NCI-H1092 (cell line): ENCODE data around the gene XXYLT1.
"Not testable (repeated sequence)": the region's sequence is repeated elsewhere in the genome, so short reads cannot be mapped to it uniquely, and the experiment has no call there.

Experiments
- DNase-seq: peaks from one replicate; lab custom pipeline; 2025; lab: John Stamatoyannopoulos, UW

Gene XXYLT1

DNA sequence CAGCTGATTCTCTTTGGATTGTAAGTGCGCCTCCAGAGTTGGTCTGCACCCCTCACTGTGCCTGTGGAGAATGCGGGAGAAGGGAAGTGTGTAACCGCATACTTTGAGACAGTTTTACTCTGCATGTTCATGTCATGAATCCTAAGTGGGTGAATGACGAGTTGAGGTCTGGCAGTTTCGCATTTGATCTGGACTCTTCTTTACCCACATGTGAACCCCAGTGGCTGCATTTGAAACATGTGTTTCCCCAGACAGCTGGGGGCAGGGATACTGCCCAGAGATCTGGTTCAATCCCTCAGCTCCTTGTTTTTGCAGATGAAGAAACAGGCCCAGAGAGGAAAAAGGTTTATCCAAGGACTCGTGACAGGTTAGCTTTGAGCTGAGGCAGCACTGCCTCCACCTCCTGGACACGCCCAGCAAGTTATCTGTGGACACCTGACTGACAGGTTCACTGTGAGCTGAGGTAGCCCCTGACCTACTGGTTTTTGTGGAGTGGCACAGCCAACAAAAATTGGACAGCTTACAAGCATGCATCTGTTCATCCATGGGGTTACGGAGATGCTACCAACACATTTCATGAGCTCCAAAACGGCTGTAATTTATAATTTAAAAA, 207.3 kb downstream of the XXYLT1 start:
- DNase-seq = no peak

- no peak for DNase-seq
These were observed 208.0 kb downstream of the XXYLT1 start for GRCh38 chr3:195062866-195063540.

GRCh38 chr3:195061756-195062655, 209.0 kb downstream of the XXYLT1 start:
- DNase-seq = no peak

DNA sequence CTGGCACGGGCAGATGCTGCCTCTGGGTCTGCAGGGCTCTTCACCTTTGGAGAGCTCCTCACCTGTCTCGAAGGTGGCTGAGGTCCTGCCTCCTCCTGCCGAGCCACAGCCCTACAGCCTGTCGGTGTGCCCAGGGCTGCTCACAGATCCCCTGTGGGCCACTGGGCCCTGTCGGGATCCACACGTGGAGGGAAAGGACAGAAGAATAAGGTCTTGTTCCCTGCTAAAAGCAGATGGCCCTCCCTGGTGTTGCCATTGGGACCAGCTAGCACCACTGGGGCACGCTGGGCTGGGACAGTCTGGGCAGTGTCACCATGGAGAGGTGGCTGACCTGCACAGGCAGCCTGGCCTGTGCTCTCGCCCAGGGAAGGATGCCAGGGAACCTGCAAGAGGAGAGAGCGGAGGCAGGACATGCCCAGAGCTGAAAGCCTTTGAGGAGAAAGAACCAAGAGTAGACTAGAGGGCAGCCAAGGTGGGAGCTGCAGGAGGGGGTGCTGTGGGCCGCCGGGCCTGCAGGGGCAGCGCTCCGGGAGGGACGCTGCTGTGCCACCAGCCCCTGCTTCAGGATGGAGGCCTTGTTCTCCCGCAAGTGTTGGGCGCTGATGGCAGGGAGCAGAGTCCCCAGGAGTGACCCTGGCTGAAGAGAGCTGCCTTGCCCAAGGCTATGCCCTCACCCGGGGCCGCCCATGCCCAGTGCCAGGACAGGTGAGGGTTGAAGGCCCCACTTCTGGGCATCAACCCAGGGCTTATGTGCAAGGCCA, 210.2 kb downstream of the XXYLT1 start:
- no peak for DNase-seq

DNA sequence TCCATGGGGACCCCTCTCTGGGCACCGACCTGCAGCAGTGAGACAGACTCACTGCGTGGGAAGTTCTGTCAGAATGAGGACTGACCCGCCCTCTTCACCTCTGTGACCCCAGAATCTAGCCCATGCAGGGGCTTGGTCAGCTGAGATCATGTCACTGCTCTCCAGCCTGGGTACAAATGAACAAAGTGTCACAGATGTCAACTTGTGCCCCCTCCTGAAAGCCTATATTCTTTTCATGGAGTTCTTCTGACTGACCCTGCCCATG, 210.8 kb downstream of the XXYLT1 start:
- no peak for DNase-seq

GRCh38 chr3:195059471-195060216, 211.3 kb downstream of the XXYLT1 start:
- DNase-seq = no peak

DNA sequence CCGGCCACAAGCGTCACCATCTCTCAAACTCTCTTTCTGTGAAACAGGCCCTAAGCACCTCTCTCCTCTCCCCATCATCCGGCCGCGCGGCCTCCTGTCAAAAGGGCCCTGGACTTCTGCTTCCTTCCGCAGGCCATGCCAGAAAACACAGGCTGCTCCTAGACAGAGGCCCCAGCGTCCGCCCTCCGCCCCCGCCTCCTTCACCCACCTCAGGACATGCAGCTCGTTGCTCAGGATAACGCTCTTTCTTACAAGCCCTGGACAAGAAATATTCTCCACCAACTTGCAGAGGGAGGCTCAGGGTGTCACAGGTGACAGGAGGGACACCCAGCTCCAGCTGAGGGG, 212.0 kb downstream of the XXYLT1 start:
- no peak for DNase-seq

DNA sequence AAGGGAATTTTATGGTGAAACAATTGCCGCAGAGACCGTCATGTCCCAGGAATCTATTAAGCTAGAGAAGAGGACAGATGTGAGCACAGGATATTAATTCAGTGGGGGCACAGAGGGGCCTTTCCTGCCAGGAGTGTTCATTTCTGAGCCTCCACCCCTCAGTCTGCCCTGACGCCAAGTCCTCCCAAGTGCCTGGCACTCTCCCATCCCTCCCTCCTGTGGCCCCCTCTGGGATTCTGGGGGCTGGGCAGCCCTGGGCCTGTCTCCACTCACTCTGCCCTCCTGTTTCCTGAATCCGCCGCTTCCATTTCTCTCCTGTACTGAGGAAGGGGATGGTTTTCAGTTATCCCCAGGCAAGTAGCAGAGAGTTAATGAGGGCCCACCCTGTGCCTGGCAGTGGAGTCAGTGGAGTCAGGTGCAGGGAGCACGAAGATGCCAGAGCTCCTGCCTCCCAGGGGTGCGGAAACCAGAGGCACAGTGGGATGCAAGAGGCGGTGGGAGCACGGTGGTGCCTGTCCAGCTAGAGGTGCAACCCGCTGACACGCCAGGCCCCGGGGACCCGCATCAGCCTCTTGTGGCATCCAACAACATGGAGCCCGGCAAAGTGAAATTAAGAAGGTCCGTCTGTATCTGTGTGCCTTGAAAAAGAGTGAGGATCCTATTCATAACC, 212.5 kb downstream of the XXYLT1 start:
- no peak for DNase-seq

- DNase-seq = no peak
These were observed 213.2 kb downstream of the XXYLT1 start for GRCh38 chr3:195057716-195058115.

DNA sequence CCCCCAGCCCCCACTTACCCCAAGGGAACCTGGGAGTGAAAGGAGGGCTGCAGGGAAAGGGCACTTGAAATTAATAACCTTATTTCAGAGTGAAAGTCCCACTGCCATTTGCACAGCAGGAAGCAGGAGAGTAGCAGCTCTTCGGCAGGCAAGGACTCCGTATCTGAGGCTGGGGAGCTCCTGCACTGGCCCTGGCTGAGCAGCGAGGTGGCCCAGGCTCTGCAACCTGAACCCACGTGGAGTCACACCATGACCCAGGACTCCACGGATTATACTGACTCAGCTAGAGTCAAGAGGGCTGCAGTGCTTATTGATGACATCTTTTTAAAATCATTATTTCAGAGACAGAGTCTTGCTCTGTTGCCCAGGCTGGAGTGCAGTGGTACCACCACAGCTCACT, 214.5 kb downstream of the XXYLT1 start:
- no peak for DNase-seq

DNA sequence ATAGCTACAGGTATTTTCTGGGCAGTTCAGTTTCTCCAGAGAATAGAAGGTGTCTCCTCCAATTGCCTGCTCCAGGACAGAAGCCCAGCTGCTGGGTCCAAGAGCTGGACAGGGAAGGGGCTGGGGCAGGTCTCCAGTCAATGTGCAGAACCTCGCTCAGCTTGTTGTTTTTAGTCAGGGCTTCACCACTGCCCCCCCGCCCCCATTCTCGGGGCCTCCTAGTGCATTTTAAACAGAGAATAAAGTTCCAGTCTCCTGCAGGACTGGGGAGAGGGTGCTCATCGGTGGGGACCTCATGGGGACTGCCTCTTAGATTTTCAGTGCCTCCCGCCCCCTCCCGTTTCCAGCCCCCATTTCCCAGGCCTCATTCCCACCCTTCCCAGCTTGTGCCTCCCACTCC, 216.6 kb downstream of the XXYLT1 start:
- DNase-seq = no peak

DNA sequence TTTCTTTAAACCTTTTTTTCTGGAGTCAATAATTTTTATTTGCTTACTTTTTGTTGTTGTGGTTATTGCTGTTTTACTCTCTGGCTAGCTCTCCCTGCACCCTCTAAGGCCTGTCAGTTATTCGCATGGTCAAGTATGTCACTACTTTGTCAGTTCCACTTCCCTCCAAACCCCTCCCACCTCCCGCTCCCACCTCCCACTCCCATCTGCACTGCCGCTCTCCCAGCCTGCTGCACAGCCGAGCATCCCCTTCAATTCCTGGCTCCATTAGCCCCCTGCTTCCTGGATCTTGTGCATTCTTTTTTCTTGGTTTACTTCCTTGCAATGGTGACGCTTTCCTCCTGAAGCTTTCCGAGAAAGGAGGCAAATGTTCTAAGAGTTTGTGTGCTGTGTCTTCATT, 218.0 kb downstream of the XXYLT1 start:
- no peak for DNase-seq

DNA sequence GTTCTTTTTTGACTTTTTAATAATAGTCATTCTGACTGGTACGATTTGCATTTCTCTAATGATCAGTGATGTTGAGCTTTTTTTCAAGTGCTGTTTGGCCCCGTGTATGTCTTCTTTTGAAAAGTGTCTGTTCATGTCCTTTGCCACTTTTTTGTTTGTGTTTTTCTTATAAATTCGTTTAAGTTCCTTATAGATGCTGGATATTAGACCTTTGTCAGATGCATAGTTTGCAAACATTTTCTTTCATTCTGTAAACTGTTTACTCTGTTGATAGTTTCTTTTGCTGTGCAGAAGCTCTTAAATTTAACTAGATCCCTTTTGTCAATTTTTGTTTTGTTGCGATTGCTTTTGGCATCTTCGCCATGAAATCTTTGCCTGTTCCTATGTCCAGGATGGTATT, 220.7 kb downstream of the XXYLT1 start:
- not testable (repeated sequence) for DNase-seq

DNA sequence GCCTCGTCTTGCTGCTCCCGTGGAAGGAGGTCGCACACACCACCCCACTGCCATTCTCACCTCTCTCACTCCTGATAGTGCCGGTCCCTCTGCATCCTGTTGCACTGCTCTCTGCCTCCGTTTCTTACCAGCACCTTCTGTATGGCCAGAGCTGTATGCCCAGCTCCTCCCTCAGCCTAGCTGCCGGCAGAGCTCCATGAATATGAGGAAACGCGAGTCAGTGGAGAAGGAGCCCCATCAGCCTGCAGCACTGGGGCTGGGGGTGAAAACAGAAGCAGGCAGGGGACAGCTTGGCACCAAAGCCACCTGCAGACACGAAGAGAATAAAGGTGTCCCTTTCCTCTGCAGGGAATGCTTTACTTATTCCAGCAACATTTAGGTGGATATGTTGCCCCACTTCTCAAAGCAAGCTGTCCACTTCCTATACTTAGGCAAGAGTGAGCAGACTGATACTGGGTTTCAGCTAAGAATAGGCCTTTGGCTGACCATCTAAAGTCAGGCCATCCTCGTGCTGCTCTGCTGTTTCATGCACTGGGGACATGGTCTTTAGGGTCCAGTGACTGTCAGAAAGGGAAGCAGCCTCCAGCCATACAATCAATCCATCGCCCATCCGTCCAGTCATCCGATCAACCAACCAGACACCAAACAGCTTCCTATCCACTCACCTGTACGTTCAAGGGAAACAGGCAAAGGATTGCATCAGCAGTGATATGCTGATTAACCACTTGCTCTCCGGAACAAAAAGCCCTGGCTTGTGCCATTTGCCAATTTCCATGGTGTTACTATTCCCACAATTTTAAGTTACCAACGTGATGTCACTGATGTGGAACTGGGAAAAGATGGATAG, 222.7 kb downstream of the XXYLT1 start:
- no peak for DNase-seq

- DNase-seq = no peak
These were observed 223.4 kb downstream of the XXYLT1 start for GRCh38 chr3:195047536-195047935.

DNA sequence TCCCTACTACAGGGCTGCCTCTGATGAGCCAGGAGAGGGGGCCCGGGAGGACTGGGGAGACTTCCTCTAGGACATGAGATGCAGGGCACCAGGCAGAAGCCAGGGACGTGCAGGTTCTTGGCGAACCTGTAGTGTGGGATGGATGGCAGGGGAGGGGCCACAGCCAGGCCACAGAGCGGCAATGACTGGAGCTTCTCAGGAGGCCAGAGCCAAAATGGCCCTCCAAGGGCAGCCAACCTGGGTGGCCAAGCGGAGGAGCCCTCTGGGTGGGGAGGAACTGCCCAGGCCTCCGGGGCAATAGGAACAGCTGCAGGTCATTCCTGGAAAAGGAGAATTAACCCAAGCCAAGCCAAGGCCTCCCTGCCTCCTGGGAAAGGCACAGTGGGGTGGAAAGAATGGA, 224.5 kb downstream of the XXYLT1 start:
- no peak for DNase-seq

- no peak for DNase-seq
These were observed 225.3 kb downstream of the XXYLT1 start for GRCh38 chr3:195045481-195046210.

- DNase-seq = no peak
These were observed 226.5 kb downstream of the XXYLT1 start for GRCh38 chr3:195044411-195044810.

GRCh38 chr3:195043607-195044339, 227.2 kb downstream of the XXYLT1 start:
- no peak for DNase-seq
